NB4 (cell line): ENCODE results near the gene RCBTB2.

Source experiments
- DNase-seq: peaks from one replicate; pipeline ENCODE4 v3.0.0; 2010; ENCODE audit warnings: low read depth
- H3K4me3 ChIP-seq: one replicate; pipeline ENCODE4 v1.5.1; 2011; ENCODE audit warnings: mild to moderate bottlenecking, low read depth, low read length, moderate library complexity
- MYC ChIP-seq: IDR thresholded peaks from 2 replicates; pipeline ENCODE4 v1.6.1; 2011; ENCODE audit warnings: low read depth, low read length
- POLR2A ChIP-seq: IDR thresholded peaks from 2 replicates; pipeline ENCODE4 v1.6.1; 2011; ENCODE audit warnings: mild to moderate bottlenecking; ENCODE audit not compliant: insufficient read length; ENCODE audit errors: extremely low read depth
- TF ChIP-seq, protein P1 (sequence below): IDR thresholded peaks from 2 replicates; pipeline ENCODE4 v1.6.1; 2011; ENCODE audit warnings: low read depth, low read length
- TF ChIP-seq, protein P2 (sequence below): IDR thresholded peaks from one replicate; pipeline ENCODE4 v1.5.1; 2012; ENCODE audit warnings: low read depth, low read length

Gene RCBTB2

DNA sequence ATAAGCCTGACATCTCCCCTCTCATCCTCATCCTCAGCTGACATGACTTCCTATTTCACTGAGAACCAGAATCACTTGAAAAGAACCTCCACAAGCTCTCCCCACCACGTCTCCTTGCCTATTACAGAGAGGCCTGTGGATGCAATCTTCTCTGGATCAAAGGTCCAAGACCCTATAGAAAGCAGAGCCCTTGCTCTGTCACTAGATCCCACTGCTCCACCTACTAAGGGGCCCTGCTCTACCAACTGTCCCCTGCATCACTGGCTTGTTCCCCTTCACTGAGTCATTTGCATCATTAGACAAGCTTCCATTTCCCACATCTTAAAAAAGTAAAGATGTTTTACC, 40.8 kb downstream of the RCBTB2 start:
- DNase-seq = no peak
- H3K4me3 ChIP-seq = peak overlapping the region; percentile 48
- TF ChIP-seq MYC (no peak), POLR2A (peak; percentile 4)

DNA sequence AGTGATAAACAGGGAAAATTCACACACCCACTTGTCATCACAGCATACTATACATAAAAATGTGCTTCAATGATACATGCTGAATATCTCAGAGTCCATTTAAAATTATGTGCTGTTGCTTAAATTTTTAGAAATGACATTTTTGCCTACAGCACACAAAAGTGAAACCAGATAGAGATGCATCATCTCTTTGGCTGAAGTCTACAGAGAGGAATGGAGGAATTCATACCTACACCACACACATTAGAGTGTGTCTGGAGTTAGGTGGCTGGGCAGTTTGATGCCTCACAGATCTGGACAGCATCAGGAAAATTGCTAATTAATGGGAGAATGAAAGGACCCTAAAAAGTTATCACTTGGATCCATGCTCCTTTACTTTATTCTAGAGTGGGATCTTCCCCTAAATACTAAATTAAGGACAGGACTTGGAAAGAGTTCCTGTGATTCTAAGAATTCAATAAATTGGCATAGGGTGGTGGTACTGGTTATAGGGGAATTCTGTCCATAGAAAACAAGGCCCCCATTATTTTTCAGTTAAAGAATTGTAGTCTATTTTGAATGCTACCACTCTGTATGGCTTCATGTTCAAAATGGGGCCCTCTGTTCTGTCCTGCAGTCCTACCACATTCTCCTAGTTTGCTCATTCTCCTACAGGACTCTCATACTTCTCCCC, 41.3 kb downstream of the RCBTB2 start:
- peak overlapping the region; percentile 48 for H3K4me3 ChIP-seq
- DNase-seq = no peak
- TF ChIP-seq, protein P1, sequence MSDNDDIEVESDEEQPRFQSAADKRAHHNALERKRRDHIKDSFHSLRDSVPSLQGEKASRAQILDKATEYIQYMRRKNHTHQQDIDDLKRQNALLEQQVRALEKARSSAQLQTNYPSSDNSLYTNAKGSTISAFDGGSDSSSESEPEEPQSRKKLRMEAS = no peak
- TF ChIP-seq MYC (no peak), POLR2A (no peak)
- TF ChIP-seq, protein P2, sequence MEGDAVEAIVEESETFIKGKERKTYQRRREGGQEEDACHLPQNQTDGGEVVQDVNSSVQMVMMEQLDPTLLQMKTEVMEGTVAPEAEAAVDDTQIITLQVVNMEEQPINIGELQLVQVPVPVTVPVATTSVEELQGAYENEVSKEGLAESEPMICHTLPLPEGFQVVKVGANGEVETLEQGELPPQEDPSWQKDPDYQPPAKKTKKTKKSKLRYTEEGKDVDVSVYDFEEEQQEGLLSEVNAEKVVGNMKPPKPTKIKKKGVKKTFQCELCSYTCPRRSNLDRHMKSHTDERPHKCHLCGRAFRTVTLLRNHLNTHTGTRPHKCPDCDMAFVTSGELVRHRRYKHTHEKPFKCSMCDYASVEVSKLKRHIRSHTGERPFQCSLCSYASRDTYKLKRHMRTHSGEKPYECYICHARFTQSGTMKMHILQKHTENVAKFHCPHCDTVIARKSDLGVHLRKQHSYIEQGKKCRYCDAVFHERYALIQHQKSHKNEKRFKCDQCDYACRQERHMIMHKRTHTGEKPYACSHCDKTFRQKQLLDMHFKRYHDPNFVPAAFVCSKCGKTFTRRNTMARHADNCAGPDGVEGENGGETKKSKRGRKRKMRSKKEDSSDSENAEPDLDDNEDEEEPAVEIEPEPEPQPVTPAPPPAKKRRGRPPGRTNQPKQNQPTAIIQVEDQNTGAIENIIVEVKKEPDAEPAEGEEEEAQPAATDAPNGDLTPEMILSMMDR = no peak

DNA sequence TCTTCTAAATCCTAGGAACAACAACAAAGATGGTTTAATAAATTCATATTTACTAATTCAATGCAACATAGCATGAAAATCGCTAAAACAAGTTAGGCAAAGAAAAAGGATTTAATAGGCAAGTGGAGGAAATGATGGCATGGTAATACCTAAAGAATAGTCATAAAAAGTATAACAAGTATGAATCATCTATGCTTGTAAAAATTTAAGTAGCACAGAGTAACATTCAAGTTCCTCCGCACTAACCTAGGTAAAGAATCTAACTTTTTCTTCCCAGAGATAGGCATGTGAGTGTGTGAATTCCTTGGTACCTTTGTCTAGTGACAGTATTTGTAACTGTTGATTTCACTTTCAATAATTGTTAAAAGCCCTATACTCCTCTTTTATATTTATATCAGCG, 42.6 kb downstream of the RCBTB2 start:
- H3K4me3 ChIP-seq = no peak overlapping the region
- DNase-seq = no peak
- no peak for TF ChIP-seq MYC
- TF ChIP-seq, protein P1 = no peak
- no peak for TF ChIP-seq POLR2A
- TF ChIP-seq, protein P2 = no peak

DNA sequence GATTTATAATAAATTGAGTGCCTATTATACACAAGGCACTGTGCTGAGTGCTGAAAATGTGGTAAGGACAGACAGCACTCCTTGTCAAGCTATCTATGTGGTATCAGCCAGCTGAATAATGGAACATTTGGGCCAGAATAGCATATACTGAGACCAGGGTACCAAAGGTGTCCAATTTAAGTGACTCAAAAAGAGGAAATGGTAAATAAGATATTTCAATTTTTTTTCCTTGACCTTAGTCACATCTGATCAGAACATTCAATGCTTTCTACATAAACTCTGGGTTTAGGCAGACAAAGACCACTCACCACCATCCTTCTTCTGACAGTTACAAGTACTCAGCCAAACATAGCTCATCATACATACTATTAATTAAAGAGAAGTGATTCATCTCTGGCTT, 43.2 kb downstream of the RCBTB2 start:
- TF ChIP-seq MYC = no peak
- TF ChIP-seq POLR2A = no peak
- TF ChIP-seq, protein P2 = no peak
- TF ChIP-seq, protein P1 = no peak
- DNase-seq = no peak
- no peak overlapping the region for H3K4me3 ChIP-seq

DNA sequence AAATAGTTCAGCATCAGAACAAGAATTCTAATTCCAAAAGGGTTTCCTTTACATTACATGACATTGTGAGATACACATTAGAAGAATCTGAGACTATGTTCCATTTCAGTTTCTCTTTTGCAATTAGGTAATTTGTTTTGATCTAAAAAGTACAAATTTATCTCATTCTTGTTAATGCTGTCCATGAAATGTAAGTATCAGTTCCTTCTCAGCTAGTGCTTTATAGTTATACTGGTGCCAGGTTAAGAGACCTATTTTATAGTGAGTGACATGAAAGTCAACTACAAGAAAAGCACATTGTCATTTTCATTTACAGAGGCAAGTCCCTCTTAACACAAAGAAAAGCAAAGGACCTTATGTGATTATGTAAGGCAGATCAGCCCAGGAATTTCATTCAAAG, 43.9 kb downstream of the RCBTB2 start:
- no peak for DNase-seq
- TF ChIP-seq MYC = no peak
- no peak for TF ChIP-seq POLR2A
- TF ChIP-seq, protein P1 = no peak
- TF ChIP-seq, protein P2 = no peak
- no peak overlapping the region for H3K4me3 ChIP-seq

DNA sequence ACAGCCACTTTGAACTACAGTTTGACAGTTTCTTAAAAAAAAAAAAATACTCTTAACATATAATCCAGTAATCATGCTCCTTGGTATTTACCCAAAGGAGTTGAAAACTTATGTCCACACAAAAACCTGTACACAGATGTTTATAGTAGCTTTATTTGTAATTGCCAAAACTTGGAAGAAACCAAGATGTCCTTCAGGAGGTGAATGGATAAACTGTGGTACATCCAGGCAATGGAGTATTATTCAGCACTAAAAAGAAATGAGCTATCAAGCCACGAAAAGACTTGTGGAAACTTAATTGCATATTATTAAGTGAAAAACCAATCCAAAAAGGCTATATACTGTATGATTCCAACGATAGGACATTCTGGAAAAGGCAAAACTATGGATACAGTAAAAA, 44.9 kb downstream of the RCBTB2 start:
- H3K4me3 ChIP-seq = no peak overlapping the region
- TF ChIP-seq, protein P2 = no peak
- TF ChIP-seq POLR2A = no peak
- TF ChIP-seq, protein P1 = no peak
- no peak for TF ChIP-seq MYC

More for the DNA sequence above, 44.9 kb downstream of the RCBTB2 start:
- DNase-seq = no peak
